IgD-negative memory B cell (primary cell): ENCODE data around the gene FBF1. TPM values are rescaled to one million over a fixed set of nuclear protein-coding genes. Genes with fewer than 3 reads are reported as not detected.

ENCODE experiments used
- H3K27ac Mint-ChIP-seq, 3 donors: one replicate each; pipeline ENCODE4 v1.8.0; 2020 to 2022; ENCODE audit warnings: mild to moderate bottlenecking in 3 of 3, mixed read lengths in 3 of 3, moderate library complexity in 1 of 3
- H3K27me3 Mint-ChIP-seq: one replicate; pipeline ENCODE4 v1.8.0; 2021; ENCODE audit warnings: mixed read lengths
- H3K36me3 Mint-ChIP-seq: one replicate; pipeline ENCODE4 v1.8.0; 2020; ENCODE audit warnings: mild to moderate bottlenecking, mixed read lengths
- H3K4me1 Mint-ChIP-seq, 3 donors: one replicate each; pipeline ENCODE4 v1.8.0; 2020 to 2022; ENCODE audit warnings: mixed read lengths in 3 of 3, mild to moderate bottlenecking in 1 of 3
- H3K4me3 Mint-ChIP-seq, 4 donors: one replicate each; pipeline ENCODE4 v1.8.0; 2020 to 2022; ENCODE audit warnings: mild to moderate bottlenecking in 4 of 4, mixed read lengths in 4 of 4, moderate library complexity in 3 of 4
- H3K9me3 Mint-ChIP-seq, 3 donors: one replicate each; pipeline ENCODE4 v1.8.0; 2020 to 2021; ENCODE audit warnings: mixed read lengths in 3 of 3, mild to moderate bottlenecking in 1 of 3
- polyA plus RNA-seq: library from polyadenylated mRNA; unstranded; fragments of 300-500 nt; fragmentation: Illumina TruSeq; gene quantifications from one replicate; pipeline ENCODE4 v1.2.3, GENCODE V29; 2021

Gene FBF1
- polyA plus RNA-seq, 1 donor from 2014 or later = 1.9 TPM

GRCh38 chr17:75913537-75914210, 27.2 kb downstream of the FBF1 start:
- no peak overlapping the region for H3K4me3 Mint-ChIP-seq
- H3K36me3 Mint-ChIP-seq = peaks cover 5% of the 10 kb centered on the region
- H3K27ac Mint-ChIP-seq = no peak overlapping the region
- peaks cover 0 to 3% (median 0%) of the 10 kb centered on the region in 3 donors for H3K4me1 Mint-ChIP-seq
- no peaks in the 10 kb centered on the region for H3K27me3 Mint-ChIP-seq
- H3K9me3 Mint-ChIP-seq = no peaks in the 10 kb centered on the region

- no peaks in the 10 kb centered on the region for H3K27me3 Mint-ChIP-seq
- H3K4me3 Mint-ChIP-seq = no peak overlapping the region
- no peaks in the 10 kb centered on the region for H3K9me3 Mint-ChIP-seq
- no peaks in the 10 kb centered on the region for H3K36me3 Mint-ChIP-seq
- no peak overlapping the region for H3K27ac Mint-ChIP-seq
- H3K4me1 Mint-ChIP-seq = peaks cover 0 to 2% (median 1%) of the 10 kb centered on the region in 3 donors
Measured at GRCh38 chr17:75910699-75911098, 30.1 kb downstream of the FBF1 start.

GRCh38 chr17:75909812-75910274, 31.0 kb downstream of the FBF1 start:
- Mint-ChIP-seq H3K27ac (no peak overlapping the region), H3K4me3 (peak overlapping the region in 1 of 4 donors; percentile 36), H3K9me3 (no peaks in the 10 kb centered on the region), H3K27me3 (no peaks in the 10 kb centered on the region), H3K4me1 (peaks cover 0 to 2% (median 1%) of the 10 kb centered on the region in 3 donors), H3K36me3 (no peaks in the 10 kb centered on the region)

DNA sequence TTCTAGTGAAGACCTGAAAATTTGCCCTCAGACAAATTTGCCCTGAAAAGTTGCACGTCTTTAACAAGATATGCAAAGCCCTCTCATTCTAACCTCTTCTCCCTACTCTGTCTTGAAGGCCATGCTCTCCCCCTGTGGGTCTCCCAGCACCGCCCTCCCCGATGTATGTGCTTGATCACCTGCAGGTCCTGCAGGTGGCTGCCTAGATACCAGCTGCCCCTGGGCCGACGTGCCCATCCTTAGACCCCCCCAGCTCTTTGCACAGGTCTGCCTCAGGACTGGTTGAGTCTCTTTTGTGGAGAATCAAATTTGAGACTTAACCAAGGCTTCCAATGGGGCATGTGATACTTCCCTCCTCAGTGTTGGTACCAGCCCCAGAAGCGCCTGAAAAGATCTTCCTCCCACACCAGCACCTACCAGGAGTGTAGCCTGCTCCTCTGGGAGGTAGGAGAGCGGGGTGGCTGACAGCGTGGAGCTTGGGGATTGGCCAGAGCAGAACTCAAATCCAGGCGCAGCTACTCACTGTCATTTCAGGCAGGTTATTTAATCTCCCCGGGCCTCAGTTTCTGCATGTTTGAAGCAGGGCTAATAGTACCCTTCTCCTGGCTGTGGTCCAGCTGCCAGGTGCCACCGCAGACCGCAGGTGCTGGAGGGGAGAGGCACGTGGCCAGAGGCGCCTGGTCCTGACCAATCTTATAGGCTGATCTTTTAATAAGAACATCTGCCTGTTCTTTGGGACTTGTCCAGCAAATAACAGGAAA, 31.6 kb downstream of the FBF1 start:
- H3K27ac Mint-ChIP-seq = no peak overlapping the region
- H3K4me3 Mint-ChIP-seq = peak overlapping the region in 2 of 4 donors; percentile 44 to 72
- no peaks in the 10 kb centered on the region for H3K36me3 Mint-ChIP-seq
- no peaks in the 10 kb centered on the region for H3K9me3 Mint-ChIP-seq
- H3K4me1 Mint-ChIP-seq = peaks cover 0 to 2% (median 1%) of the 10 kb centered on the region in 3 donors
- no peaks in the 10 kb centered on the region for H3K27me3 Mint-ChIP-seq

DNA sequence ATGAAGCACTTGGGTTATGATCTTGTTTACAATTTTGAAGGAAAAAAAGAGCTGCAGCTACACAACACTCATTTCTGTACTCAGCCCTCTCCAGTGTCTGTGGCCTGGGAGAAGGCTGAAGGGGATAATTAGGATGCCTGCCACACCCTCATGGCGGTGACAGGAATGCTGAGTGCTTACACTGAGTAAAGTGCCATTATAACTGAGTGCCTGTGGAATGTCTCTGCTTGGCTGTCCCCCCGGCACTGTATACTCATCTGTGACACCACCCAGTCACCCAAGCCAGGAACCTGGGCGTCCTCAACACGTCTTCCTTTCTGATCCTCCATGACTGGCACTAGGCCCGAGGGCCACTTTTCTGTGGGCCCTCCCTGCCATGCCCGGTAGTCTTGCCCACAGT, 32.6 kb downstream of the FBF1 start:
- peak overlapping the region in 1 of 4 donors; percentile 44 for H3K4me3 Mint-ChIP-seq
- no peaks in the 10 kb centered on the region for H3K9me3 Mint-ChIP-seq
- H3K4me1 Mint-ChIP-seq = peaks cover 0 to 4% (median 2%) of the 10 kb centered on the region in 3 donors
- no peaks in the 10 kb centered on the region for H3K27me3 Mint-ChIP-seq
- H3K36me3 Mint-ChIP-seq = no peaks in the 10 kb centered on the region
- H3K27ac Mint-ChIP-seq = peak overlapping the region in 1 of 3 donors; percentile 74

- no peaks in the 10 kb centered on the region for H3K27me3 Mint-ChIP-seq
- no peaks in the 10 kb centered on the region for H3K36me3 Mint-ChIP-seq
- H3K27ac Mint-ChIP-seq = peak overlapping the region in 2 of 3 donors; percentile 77 to 90
- H3K9me3 Mint-ChIP-seq = no peaks in the 10 kb centered on the region
- H3K4me3 Mint-ChIP-seq = peak overlapping the region in 2 of 4 donors; percentile 54 to 78
- H3K4me1 Mint-ChIP-seq = peaks cover 0 to 4% (median 2%) of the 10 kb centered on the region in 3 donors
Measured at GRCh38 chr17:75906143-75906884, 34.5 kb downstream of the FBF1 start.

- Mint-ChIP-seq H3K27me3 (no peaks in the 10 kb centered on the region), H3K4me3 (peak within 1 kb of the TSS; percentile 86 to 94 (median 92)), H3K9me3 (no peaks in the 10 kb centered on the region), H3K27ac (peak within 1 kb of the TSS; percentile 57 to 92 (median 87)), H3K4me1 (peaks cover 0 to 4% (median 2%) of the 10 kb centered on the region in 3 donors), H3K36me3 (no peaks in the 10 kb centered on the region)
Measured at GRCh38 chr17:75904749-75905521, 35.9 kb downstream of the FBF1 start, which contains the start of gene MRPL38. MRPL38 (minus strand) TSS chr17:75904884; CDS start chr17:75904875, 9 bp downstream.

GRCh38 chr17:75902406-75902805, 38.4 kb downstream of the FBF1 start:
- no peak overlapping the region for H3K27ac Mint-ChIP-seq
- H3K27me3 Mint-ChIP-seq = no peaks in the 10 kb centered on the region
- H3K36me3 Mint-ChIP-seq = no peaks in the 10 kb centered on the region
- H3K4me1 Mint-ChIP-seq = peaks cover 0 to 4% (median 2%) of the 10 kb centered on the region in 3 donors
- peak overlapping the region in 2 of 4 donors; percentile 39 to 58 for H3K4me3 Mint-ChIP-seq
- no peaks in the 10 kb centered on the region for H3K9me3 Mint-ChIP-seq

- Mint-ChIP-seq H3K27ac (peak overlapping the region in 2 of 3 donors; percentile 39 to 64), H3K4me3 (peak overlapping the region in 2 of 4 donors; percentile 58 to 70), H3K4me1 (peaks cover 0 to 6% (median 4%) of the 10 kb centered on the region in 3 donors), H3K9me3 (no peaks in the 10 kb centered on the region), H3K36me3 (no peaks in the 10 kb centered on the region), H3K27me3 (no peaks in the 10 kb centered on the region)
Measured at GRCh38 chr17:75901727-75902126, 39.1 kb downstream of the FBF1 start.

GRCh38 chr17:75900691-75901533, 39.9 kb downstream of the FBF1 start:
- no peaks in the 10 kb centered on the region for H3K9me3 Mint-ChIP-seq
- peak overlapping the region in 1 of 3 donors; percentile 64 for H3K27ac Mint-ChIP-seq
- H3K27me3 Mint-ChIP-seq = no peaks in the 10 kb centered on the region
- H3K4me1 Mint-ChIP-seq = peaks cover 0 to 7% (median 4%) of the 10 kb centered on the region in 3 donors
- peak overlapping the region in 2 of 4 donors; percentile 12 to 58 for H3K4me3 Mint-ChIP-seq
- H3K36me3 Mint-ChIP-seq = no peaks in the 10 kb centered on the region

DNA sequence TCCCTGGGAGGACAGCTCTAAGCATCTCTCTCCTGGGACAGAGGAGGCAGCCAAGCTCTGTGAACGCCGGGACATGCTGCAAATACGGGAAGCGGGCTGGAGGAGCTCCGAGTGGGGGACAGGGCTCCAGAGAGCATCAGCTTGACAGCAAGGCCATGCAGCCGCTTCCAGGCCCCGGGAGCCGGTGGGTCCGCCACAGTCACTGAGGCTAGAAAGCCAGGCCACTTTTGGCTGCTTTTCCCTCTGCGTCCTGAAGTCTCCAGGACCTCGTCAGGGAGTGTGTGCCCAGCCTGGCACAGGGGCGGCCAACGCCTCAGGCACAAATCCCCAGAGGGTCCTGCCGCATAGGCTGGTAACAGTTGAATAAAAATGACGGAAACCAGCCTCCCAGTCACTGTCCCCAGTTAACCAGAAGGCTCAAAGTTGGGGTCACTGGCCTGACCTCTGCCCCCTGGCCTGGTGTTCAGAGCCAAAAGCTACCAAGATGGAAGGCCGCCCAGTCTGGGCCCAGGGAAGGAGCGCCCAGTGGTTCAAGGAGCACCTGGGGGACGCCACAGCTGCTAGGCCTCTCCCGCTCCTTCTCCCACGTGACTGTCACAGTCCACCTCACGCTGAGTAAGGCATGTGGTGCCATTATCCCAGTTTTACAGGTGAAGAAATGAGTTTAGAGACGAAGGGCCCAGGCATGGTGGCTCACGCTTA, 40.9 kb downstream of the FBF1 start:
- Mint-ChIP-seq H3K27me3 (no peaks in the 10 kb centered on the region), H3K36me3 (no peaks in the 10 kb centered on the region), H3K4me3 (peak overlapping the region in 1 of 4 donors; percentile 79), H3K27ac (peak overlapping the region in 1 of 3 donors; percentile 45), H3K9me3 (no peaks in the 10 kb centered on the region), H3K4me1 (peaks cover 8 to 17% (median 10%) of the 10 kb centered on the region in 3 donors)

DNA sequence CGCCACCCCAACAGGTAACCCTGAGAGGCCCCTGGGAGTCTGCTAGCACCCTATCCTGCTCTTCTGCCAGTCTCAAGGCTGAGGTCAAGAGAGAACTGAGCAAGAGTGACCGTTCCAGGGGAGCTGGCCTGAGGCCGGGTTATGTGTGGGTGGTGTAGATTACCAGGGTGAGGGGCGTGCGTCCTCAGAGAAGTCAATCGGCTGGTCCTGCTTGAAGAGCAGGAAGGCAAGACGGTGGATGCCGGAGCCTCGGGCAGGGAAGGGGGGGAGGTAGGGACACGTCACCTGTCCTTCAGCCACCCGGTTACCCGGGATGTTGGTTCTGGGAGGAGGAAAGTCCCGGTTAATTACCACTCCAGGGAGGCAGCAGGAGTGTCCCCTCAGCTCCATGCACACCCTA, 41.5 kb downstream of the FBF1 start:
- peak overlapping the region in 1 of 3 donors; percentile 67 for H3K27ac Mint-ChIP-seq
- no peaks in the 10 kb centered on the region for H3K27me3 Mint-ChIP-seq
- peaks cover 10 to 17% (median 10%) of the 10 kb centered on the region in 3 donors for H3K4me1 Mint-ChIP-seq

DNA sequence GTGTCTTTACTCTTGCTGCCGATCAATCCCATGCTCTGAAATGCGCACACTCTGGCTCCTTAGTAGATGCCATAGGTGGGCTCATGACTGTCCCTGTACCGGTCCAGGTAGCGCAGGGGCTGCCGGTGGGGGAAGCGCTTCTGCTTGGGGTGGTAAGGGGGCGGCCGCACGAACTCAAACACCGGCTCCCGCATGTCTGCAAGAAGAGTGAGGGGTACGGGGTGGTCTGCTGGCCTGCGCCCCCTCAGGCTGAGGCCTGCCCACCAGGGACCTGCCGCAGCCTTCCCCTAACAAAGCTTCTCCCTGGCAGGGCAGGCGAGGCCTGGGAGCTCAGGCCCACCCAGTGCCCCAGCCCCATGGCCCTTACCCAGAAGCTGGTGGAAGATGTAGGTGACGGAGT, 42.1 kb downstream of the FBF1 start:
- peak overlapping the region in 2 of 4 donors; percentile 74 to 79 for H3K4me3 Mint-ChIP-seq
- no peaks in the 10 kb centered on the region for H3K9me3 Mint-ChIP-seq
- no peaks in the 10 kb centered on the region for H3K27me3 Mint-ChIP-seq
- H3K36me3 Mint-ChIP-seq = no peaks in the 10 kb centered on the region
- peaks cover 12 to 19% (median 12%) of the 10 kb centered on the region in 3 donors for H3K4me1 Mint-ChIP-seq
- H3K27ac Mint-ChIP-seq = peak overlapping the region; percentile 46 to 67 (median 56)

More for the DNA sequence above, 41.5 kb downstream of the FBF1 start:
- Mint-ChIP-seq H3K4me3 (peak overlapping the region in 1 of 4 donors; percentile 79), H3K36me3 (no peaks in the 10 kb centered on the region), H3K9me3 (no peaks in the 10 kb centered on the region)
